Hepatic stellate cell (primary cell): ENCODE results near the gene DNAJC7.

Experiments used
- DNase-seq: peaks from one replicate; pipeline ENCODE4 v3.0.0; 2011; ENCODE audit warnings: low spot score

Gene DNAJC7, protein sequence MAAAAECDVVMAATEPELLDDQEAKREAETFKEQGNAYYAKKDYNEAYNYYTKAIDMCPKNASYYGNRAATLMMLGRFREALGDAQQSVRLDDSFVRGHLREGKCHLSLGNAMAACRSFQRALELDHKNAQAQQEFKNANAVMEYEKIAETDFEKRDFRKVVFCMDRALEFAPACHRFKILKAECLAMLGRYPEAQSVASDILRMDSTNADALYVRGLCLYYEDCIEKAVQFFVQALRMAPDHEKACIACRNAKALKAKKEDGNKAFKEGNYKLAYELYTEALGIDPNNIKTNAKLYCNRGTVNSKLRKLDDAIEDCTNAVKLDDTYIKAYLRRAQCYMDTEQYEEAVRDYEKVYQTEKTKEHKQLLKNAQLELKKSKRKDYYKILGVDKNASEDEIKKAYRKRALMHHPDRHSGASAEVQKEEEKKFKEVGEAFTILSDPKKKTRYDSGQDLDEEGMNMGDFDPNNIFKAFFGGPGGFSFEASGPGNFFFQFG

DNA sequence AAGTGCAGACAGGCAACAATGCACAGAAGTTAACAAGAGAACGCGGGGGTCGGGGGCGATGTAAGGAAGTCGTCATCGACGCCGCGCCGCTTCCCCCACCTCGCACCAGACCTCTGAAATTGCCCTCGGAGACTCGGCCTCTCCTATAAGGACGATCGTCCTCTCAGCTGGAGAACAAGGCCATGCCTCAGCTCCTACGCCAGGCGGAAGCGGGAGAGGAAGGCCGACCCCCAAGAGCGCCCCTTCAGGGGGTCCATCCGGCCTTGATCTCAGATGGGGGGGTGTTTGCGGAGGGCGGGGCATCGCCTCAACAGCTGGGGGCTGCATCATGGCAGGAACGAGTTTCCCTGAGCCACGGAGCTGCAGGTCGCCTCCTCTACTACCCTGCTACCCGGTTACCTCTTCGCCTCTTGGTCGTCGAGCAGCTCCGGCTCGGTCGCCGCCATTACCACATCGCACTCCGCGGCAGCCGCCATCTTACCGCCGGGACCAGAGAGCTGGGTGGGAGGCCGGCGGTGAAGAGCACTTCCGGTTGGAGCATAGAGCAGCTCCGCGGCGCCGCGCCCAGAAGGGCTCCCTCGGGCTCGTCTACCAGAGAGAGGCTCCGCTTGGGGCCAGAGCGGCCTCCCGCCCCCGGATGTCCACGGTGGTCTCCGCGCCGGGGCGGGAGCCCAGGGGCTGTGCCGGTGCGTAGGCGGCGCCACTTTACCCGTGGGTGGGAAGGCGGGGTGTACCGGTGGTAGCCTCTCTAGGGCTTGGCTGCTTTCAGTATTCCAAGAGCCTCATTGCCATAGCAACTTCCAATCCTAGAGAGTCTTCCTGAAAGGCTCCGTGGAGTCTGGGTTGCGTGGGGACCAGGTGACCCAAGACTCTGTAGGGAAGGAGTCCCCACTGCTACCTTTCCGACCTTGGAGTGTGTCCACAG lies at the start of gene DNAJC7:
Gene DNAJC7 (minus strand): TSS at position 499 of the 925 bp plus-strand sequence. CDS start 23 bp downstream, at position 476.
- peak; percentile 95 for DNase-seq

DNA sequence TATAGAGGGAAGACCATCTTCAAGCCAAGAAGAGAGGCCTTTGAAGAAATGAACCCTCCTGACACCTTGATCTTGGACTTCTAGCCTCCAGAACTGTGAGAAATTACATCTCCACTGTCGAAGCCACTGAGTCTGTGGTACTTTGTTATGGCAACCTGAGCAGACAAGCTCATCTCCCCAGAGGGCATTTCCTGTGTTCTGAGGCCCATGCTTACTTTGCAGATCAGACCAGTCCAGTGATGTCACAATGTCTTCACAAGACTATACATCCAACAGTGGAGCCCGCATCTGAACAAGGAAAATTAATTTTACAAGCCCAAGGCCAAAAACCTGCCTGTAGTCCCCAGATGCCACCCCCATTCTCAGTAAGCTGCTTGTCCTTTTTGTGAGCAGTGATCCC lies 48.0 kb upstream of the DNAJC7 start:
- DNase-seq: no peak

DNA sequence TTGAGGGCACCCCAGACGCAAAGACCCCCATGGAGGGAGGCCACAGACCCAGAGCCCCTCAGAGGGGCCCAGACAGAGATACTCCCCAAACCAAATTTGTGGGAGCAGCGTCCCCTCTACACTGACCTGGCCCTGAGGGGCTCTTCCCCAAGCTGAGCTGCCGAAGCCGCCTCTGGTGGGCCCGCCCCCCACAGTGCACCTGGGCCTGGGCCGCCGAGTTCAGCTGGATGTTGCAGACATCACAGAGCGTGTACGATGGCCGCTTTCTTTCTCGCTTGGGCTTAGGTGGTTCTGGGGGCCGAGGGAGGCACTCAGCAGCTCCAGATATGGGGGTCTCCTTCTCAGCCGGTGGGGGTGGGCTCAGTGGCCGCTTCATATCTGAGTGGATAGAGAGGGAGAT lies 45.4 kb upstream of the DNAJC7 start:
- DNase-seq: no peak

DNA sequence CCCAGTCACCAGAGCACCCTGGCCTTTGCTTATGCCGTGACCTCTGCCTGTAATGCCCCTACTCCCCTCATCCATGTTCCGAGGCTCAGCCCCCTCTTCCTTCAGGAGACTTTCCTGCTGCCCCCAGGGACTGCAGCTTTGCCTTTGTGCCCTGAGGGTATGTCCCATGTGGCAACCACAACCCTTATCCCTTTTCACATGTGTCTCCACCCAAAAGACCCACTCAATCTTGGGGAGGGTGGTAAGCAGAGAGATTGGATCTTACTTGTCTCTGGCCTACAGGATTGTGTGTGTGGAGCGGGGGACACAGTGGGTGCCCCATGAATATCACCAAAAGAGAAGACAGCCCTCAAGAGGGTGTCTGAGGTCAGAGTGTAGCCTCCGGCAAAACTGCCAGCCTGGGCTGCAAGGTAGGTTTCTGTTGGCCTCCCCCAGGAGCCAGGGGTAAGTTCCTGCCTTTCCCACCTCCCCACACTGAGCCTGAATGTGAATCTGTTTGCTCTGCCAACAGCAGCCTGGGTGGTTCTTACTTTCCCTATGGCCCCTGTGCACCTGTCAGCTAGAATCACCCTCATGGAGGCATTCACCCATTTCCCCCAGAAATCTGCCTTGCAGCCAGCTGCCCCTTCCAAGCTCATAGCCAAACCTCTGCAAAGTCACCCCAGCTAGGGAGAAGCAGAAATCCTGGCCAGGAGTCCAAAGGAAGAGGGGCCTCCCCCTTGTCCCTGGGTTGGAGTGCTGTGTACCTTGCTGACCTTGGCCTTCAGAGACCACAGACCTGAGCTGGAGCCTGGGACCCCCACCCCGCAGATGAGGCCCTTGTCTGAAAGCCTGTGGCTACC lies 44.6 kb upstream of the DNAJC7 start:
- no peak for DNase-seq

DNA sequence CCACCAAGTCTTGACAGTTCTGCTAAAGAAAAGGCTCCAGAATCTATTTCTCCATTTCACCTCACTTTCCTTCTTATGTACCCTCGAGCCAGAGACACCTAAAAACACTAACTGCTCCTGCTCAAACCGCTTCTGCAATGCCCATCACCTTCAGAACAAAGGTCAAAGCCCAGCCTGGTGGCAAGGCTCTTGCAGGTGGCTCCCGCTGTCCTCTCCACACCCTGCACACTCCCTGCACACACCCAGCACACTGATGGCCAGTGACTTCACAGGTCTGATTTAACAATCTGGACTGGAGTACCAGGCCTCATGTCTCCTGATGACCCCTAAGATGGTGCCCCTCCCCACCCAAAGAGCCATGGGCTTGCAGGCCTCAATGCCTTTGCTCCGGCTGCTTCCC lies 43.0 kb upstream of the DNAJC7 start:
- DNase-seq: no peak

DNA sequence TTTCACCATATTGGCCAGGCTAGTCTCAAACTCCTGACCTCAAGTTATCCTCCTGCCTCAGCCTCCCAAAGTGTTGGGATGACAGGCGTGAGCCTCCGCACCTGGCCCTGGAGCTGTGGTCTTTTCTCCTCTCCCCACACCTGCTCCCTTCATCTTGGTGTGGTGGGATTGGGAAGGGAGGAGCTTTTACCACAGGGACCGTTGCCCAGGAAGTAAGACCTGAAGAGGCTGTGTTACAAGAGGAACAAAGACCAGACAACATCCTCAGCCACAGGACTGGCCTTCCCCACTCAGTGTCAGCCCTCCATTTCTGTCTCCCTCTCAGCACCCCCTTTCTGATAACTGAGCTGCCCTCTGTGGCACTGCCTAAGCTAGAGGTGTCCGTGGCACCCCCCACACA lies 42.6 kb upstream of the DNAJC7 start:
- DNase-seq: no peak

DNA sequence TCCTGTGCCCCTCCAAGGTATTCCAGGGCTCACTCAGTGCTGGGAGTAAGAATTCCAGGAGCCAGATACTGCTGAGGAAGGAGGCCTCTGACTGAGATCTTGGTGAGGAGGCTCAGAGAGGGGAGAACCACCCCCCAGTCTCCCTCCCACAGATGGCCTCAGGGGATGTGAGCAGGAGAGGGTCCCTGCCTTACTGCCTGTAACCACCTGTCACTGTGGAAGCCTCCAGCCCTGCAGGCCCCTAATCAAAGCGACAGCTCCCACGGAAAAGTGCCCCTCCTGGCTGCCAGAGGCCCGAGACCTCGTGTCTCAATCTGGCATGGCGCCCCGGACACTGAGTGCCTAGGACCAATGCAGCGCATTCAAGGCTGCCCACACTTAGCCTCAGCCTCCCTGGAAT lies 40.8 kb upstream of the DNAJC7 start:
- DNase-seq: no peak

DNA sequence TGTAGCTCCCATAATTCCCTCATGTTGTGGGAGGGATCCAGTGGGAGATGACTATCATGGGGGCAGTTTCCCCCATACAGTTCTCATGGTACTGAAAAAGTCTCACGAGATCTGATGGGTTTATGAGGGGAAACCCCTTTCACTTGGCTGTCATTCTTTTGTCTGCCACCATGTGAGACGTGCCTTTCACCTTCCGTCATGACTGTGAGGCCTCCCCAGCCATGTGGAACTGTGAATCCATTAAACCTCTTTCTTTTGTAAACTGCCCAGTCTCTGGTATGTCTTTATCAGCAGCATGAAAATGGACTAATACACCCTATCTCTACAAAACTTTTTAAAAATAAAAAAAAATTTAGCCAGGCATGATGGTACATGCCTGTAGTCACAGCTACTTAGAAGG lies 39.4 kb upstream of the DNAJC7 start:
- DNase-seq: no peak

DNA sequence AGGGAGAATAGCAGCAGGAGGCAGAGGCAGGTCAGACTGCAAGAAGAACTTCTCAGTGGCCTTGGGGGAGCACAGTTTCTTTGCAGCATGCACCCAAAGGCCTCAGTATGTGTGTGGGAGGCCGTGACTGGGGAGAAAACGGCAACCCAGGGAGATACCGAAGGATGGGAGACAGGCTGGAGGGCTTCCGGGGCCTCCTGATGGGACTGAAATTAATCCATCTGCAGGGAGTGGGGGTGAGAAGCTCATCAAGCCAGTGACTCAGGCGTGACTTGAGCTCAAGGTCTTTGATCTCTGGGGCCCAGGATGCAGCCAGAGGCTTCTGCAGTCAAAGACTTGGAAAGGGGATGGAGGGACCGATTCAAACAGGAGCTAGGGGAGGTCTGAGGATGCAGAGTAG lies 38.3 kb upstream of the DNAJC7 start:
- no peak for DNase-seq

DNA sequence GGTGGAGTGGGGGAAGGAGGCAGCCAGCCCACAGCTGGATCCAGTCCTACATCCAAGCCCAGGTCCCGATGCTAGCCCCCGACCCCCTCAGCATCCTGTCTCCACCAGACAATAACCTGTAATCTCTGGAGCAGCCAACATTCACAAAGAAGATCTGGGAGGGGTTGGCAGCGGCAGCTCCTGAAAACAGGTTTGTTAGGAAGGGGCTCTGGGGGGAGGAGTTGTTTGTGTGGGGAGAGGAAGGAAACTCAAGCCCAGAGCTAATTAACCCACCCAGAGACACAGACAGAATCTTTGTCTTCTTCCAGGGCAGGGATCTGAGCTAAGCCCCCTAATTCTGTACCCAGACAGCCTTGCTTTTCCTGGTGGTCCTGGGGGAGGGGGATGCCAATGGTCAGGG lies 37.8 kb upstream of the DNAJC7 start:
- no peak for DNase-seq

DNA sequence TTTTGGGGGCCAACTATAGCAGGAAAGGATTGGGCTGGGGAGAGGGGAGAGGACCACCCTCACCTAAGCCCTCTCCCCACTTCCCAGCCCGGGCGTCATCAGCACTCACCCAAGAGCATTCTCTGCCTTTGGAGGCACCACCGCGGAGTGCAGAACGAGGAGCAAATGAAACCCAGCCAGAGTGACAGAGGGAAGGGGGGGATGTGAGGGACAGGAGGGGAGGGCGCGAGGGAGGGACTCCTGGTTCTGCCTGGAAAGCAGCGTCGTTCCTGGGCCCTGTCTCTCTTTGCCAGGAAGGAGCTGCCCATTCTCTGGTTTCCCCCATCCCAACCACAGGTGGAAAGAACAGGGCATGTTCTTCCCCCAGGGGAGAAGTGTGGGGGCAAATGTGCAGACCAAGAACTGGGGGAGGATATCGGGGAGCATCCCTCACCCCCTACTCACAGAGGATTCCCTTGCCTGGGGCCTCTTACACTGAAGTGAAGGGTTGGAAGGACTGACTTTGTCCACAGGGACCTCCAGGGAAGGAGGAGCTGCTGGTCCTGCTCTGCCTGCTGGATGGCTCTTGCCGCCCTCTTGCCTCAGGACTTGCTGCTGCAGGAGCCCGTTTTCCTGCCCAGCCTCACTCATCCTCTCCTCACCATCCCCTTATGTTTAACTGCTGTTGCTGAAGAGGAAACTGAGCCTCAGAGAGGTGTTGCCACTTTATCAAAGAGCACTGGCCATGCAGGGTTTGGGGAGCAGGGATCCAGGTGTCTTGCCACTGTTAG lies 36.7 kb upstream of the DNAJC7 start:
- no peak for DNase-seq

DNA sequence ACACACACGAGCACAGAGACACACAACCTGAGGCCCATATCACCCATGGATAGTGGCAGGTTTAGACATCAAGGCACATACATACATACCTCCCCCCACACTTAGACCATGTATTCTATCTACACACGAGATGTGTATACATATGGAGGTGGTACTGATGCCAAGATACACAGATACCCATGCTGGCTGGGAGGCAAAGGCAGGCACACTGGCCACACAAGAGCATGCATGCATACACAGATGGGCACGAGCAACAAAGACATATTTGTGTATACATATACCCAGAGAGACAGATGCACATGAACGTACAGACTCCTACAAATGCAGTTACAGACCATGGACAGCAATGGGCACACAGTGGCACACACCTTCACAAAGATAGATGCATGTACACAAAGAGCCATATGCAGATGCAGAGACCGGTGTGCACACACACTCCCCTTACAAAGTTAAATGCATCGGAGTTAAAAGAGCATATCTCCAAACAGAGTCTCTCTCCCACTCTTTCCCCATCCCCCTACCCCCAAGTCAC lies 35.2 kb upstream of the DNAJC7 start:
- no peak for DNase-seq

DNA sequence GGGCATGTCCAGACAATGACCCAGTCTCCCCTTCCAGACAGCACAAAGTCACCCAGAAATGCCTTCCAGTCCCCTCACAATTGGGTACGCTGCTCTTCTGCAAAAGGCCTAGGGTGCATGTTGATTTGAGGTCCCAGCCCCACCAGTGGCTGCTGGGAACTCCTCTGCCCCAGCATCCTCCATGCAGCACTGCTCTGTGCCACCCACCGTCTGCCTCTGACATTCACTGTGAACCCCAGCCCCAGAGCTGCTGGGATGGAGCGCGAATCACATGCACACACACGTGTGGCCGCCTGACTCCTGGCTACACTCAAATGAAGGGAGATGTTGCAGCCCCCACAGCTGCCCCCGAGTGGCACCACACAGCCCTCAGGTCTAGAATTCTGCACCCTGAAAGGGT lies 34.4 kb upstream of the DNAJC7 start:
- DNase-seq: no peak

DNA sequence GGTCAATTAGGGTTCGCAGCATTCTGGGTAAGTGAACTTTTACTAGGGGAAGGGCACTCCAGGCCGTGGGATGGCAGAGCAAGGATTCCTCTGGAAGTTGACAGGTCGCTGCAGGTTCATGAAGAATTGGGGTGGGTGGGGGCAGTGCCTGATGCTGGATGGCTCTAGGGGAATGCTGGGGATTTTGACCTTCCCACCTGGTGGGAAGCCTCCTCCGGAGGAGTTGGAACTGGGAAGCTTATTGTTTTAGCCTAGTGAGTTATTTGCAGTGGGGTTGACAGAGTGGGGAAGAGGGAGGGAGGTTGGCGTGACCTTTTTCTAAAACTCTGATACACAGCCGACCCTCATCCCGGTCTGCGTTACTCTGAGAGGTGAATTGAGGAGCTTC lies 33.8 kb upstream of the DNAJC7 start:
- DNase-seq: no peak

DNA sequence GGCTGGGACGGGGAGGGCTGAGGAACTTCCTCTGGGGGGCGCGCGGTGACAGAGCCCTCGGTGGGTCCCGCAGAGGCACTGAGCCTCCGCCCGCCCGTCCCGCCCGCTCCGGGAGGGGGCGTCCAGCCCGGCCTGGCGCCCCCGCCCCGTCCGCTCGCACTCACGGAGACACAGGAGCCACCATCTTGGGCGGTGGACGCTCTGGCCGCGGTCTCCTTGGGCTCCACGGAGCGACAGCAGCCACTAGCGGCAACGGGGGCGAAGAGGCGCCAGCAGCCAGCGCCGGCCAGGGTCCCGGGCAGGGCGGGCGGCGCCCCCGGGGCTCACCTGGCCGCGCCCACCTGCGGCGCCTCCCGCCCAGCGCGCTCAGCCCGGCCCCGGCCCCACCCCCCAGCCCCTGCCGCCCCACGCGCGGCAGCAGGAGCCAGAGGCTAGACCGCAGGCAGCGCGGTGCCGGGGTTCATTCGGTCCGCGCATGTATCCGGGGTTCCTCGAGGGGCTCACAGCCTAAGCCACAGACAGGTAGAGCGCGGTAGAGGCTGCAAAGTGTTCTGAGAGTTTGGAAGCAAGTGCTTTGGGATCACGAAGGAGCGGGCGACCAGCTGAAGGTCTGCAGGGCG lies 33.3 kb upstream of the DNAJC7 start, which contains the start of gene C17orf113:
Gene C17orf113 (minus strand): TSS at position 209 of the 620 bp plus-strand sequence. CDS start 7,225 bp downstream, outside the sequence.
- DNase-seq: peak; percentile 75

DNA sequence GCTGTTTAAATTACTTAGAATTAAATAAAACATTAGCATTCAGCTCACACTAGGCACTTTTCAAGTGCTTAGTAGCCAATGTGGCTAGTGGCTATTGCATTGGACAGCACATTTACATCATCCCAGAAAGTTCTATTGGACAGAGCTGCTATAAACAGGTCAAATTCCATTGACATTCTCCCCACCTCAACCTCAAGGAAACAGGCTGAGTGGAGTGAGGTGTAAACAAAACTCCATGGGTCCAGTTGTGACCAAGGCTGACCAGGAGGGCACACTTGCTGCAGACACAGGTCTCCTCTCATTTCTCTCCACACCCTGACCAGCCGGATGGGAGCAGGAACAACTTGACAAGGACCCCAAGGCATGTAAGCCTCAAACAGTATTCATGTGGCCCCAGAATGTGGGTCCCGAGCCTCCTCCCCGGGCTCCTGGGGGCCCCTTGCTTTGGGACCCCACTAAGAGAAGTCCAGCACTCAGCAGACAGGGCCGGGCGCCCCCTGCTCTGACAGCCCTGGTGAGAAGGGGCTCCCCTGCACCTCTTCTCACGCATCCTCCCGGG lies 32.7 kb upstream of the DNAJC7 start:
- no peak for DNase-seq

DNA sequence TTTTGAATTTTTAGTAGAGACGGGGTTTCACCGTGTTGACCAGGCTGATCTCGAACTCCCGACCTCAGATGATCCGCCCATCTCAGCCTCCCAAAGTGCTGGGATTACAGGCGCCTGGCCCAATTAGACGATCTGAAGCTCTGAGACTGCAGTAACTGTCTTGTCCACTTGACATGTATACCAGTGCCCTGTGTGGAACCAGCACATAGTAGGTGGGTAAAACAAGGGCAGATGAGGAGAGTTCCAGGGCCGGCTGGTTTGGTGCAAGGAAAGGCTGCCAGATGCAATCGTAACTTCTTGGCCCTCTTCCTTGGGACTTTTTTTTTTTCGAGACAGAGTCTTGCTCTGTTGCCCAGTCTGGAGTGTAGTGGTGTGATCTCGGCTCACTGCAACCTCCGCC lies 30.1 kb upstream of the DNAJC7 start:
- no peak for DNase-seq

DNA sequence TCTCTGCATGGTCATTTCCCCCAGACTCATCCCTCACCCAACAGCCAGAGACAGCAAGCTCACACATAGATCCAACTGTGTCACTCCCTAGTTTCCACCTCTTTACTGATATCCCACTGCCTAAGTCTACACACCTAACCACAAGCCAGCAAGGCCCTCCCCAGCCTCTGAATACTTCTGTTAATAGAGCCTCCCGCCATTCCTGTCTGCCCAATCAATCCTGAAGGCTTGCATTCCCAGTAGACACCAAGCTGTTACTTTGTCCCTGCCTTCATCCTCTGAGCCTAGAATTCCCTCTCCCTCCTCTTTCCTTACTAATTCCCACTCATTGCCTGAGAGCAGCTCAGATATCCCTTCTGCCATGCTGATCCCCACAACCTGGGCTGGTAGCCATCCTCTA lies 28.5 kb upstream of the DNAJC7 start:
- DNase-seq: no peak

DNA sequence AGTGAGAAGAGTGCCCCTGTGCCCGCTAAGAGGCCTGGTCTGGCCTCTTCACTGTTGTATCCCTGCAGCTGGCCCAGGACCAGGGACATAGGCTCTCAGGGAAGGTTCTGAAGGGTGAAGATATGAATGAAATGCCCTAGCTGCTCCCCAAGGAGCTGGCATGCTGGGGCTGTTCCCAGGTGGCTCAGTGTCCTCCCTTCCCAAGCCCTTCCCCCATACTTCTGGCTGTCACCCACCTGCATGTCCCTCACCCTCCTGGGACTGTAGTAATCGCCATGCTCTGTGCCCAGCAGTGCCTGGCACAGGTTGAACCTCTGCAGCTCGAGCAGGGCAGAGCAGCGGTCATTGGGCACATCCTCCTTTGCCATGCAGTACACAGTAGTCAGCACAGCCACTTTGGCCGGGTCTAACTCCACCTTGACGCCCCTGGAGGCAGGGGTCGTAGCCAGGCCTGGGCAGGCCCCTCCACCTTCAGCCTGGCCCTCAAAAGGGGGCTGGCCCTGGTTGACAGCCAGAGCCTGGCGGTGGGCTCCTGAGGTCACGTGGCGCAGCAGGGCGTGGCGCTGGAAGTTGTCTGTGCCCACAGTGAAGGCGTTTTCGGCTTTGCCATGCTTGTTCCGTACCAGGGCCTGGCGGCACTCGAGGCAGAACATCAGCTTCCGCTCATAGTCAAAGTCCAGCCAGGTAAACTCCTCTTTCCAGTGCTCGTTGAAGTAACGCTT lies 25.5 kb upstream of the DNAJC7 start:
- no peak for DNase-seq
